Activated CD4-positive, alpha-beta T cell treated with anti-CD3 and anti-CD28 coated beads, Interleukin-2, amount 50 U/mL, for 1 hour (primary cell): ENCODE data around the gene MTUS2.

Experiments
- DNase-seq: peaks from one replicate; pipeline ENCODE4 v3.0.0-alpha.2; 2020

MTUS2 gene

DNA sequence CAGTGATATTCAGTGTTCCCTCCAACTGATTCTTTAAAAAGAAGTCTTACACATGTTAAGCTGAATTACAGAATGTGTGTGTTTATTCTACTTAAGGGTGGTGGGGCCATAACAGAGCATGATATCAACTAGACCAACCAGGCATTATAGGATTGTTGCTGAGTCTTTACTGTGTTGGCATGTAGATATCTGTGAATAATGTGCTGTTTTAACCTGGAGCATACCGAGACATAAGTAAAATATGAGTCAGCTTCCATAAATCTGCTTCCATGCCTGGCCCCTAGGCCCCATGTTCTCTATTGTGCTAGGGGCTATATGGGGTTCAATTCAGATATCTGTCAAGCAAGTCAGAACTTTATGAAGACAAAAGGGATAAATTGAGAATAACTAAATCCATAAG, 295.7 kb downstream of the MTUS2 start:
- no peak for DNase-seq

DNA sequence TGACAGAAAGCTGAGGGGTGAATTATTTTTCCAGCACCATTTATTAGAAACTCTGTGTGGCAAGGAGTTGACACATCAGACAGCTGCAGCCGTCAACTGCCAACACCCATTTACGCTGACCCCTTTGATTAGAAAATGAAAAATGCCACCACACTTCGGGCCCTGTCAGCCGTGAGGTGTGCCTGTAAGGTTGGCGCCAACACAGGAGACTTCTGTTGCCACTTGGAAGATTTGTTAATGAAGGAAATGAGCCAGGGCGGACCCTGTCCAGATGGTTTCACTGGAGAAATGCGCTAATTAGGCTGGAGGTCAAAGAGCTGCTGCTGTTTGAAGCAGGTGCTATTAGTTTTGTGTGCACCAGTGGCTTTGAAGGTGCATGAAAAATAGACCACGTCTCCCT, 297.5 kb downstream of the MTUS2 start:
- DNase-seq, result no peak

GRCh38 chr13:29118471-29118870, 298.3 kb downstream of the MTUS2 start:
- no peak for DNase-seq

GRCh38 chr13:29125191-29125933, 305.2 kb downstream of the MTUS2 start:
- DNase-seq, result no peak

- no peak for DNase-seq
Observed at GRCh38 chr13:29125934-29126424, 305.8 kb downstream of the MTUS2 start.

DNA sequence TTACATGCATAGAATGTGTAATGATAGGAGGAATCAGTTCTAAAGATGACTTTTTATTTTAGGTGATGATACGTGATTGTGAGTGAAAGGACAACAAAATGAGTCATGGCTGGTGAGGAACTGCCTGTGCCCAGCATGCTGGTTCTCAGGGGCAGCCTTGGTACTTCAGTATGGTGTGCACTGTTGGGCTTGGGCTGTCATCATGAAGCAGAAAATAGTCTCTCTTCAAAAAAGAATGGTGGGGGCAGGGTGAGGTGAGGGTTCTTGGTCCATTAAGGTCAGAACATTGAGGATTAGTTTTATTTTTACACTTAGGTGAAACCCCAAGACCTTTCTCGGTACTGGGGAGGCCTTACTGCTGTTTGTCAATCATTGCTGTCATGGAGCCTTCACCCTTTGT, 309.5 kb downstream of the MTUS2 start:
- DNase-seq, result no peak

DNA sequence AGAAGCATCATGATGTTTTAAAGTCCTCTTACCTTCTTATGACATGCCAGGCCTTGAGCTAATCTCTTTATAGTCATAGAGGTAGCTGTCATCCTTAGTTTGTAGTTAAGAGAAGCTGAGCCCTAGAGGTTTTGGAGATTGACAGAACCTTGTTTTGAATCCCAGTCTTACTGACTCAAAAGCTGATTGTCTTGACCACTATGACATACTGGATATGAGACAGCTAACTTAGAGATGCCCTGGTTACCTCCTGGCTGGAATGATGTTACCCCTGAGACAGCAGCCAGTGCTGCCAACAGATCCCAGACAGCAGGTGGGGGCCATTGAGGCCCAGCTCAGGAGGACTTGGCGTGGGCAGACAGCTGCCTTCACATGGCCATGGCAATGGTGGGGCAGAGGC, 311.0 kb downstream of the MTUS2 start:
- DNase-seq, result no peak

- no peak for DNase-seq
Observed at GRCh38 chr13:29131881-29132668, 311.9 kb downstream of the MTUS2 start.

DNA sequence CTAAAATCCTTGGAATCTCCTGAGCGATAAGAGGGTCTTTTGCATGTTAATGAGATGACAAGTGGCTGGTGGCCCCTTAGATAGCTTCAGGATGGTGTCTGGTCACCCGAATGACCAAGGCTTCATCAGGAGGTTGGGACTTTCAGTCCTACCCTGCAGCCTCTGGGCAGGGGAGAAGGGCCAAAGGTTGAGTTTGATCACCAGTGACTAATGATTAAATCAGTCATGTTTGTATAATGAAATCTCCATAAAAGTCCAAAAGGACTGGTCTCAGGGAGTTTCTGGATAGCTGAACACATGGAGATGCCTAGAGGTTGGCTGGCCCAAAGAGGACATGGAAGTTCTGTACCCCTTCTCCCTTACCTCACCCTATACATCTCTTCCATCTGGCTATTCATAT, 316.2 kb downstream of the MTUS2 start:
- DNase-seq, result no peak

- no peak for DNase-seq
Observed at GRCh38 chr13:29137016-29137415, 316.9 kb downstream of the MTUS2 start.

DNA sequence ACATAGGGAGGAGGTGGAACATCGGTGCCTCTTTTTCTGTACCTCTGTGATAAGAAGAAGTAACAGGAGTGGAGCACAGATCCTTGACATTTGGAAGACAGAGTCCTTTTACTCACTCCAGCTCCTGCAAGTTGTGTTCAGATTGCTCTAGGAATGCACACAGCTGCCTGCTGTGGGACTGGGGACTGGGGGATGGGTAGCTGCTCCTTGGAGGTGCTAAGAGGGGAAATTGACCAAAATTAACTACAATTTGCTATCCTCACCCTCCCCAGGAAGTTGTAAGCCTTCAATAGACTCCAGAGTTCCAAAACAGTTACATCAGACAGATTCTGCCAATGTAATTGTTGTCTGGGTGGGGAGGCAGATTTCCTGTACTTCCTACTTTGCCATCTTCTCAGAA, 317.9 kb downstream of the MTUS2 start:
- no peak for DNase-seq

DNA sequence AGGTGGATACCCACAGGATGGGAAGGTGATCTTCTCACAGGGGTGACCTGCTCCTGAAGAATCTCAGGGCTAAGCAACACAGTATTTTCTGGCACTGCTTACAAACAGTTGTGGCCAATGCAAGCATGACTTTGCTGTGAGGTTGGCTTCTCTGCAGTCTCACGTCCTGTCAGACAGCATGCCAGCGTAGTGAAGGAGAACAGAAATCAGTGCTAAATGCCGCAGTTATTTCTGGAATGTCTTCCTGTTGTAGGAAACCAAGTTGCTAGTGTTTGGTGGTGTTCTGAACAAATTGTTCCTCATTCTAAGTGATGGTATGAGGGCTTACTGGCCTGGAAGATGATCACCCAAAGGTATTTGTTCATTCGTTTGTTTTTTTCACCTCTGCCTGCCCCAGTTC, 320.1 kb downstream of the MTUS2 start:
- DNase-seq, result no peak

GRCh38 chr13:29143847-29144246, 323.7 kb downstream of the MTUS2 start:
- DNase-seq, result no peak

DNA sequence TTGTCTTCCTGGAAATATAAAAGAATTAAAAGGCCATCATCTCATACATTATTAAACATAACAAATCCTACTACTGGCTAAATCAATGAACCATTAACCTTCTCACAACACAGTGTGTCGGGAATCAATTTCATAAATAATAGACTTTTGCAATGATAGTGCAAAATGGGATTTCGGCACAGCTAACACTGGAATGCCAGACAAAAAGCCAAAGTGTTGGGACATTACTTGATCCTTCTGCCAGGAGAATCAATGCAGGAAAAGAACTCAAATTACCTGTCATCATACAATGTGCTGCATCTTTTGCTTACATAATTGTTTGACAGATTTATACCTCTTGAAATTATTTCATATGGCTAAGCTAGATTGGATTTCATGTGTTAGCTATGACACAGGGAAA, 334.3 kb downstream of the MTUS2 start:
- no peak for DNase-seq

DNA sequence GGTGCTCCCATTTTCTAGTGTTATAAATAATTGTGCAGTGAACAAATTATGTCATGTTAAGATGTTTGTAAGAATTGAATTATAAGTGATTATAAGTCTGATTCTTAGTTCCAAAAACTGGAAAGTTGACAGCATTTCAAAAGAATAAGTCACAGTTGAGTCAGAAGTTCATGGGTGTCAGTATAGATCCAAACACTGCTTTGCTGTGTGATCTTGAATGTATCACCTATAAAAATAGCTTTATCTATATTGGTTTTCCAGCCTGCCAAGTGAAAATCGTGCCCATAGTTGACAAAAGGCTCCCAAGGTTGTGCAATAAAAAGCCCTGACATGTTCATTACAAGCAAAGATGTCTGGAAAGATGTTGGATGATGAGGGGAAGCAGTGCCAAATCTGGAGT, 336.0 kb downstream of the MTUS2 start:
- no peak for DNase-seq

GRCh38 chr13:29159871-29160270, 339.7 kb downstream of the MTUS2 start:
- DNase-seq, result no peak

- no peak for DNase-seq
Observed at GRCh38 chr13:29160862-29161261, 340.7 kb downstream of the MTUS2 start.

- no peak for DNase-seq
Observed at GRCh38 chr13:29161676-29162075, 341.5 kb downstream of the MTUS2 start.

DNA sequence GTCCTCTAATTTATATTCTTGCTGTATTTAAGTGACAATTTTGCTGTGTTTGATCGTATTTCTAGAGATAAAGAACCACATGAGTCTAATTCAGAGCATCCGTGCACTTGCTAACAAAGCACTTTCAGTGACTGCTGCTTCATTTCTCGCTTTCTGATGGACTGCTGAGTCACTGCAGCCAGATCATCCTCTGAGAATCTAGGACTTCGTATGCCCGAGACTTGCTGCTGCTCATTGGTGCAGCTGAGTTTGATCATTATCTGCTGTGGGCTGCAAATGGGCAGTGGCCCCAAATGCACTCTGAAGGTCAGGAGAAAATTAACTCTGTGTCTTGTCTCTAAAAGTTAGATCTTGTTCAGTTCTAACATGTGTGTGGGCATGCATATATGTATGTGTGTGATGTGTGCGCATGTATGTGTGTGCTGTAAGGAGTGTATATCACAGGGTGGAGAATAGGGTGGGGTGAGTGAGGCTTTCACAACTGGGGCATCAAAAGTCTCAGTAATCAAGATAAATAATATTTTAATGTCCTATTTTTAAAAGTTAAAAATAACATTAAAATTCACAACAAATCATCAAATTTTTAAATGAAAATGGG, 342.6 kb downstream of the MTUS2 start:
- DNase-seq, result no peak

GRCh38 chr13:29164116-29164515, 344.0 kb downstream of the MTUS2 start:
- DNase-seq, result no peak

DNA sequence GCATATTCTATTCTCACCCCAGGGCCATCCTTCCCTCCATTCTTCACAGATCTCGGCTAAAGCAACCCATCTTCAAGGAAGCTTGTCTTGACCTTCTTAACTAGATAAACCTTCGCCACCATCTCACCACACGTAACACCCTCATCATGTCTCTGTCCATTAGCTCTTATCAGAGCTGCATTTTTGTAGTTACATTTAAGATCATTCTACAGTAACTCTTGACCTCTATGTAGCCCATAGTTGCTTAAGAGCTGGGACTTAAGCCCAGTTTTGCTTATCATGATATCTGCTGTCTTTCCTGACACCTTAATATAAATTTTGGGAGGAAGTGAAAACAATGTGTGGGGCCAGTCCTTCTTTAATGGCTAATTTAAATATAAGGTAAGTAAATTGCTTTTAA, 345.1 kb downstream of the MTUS2 start:
- no peak for DNase-seq

DNA sequence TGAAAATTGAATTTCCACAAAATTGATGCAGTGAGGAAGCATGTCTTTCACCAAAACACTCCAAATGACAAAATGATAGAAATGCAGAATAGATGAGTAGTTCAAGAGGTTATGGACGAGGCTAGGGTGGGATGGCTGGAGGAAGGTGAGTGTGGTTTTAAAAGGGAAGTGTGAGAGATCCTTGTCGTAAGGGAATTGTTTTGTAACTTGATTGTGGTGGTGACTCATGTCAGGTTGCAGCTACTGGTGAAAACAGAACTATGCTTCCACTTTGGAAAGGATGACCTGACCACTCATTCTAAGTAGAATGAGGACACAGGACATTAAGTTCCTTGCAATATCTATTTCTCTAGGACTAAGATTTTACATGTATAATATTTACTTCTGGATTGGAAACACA, 345.7 kb downstream of the MTUS2 start:
- DNase-seq, result no peak

- no peak for DNase-seq
Observed at GRCh38 chr13:29170436-29171082, 350.4 kb downstream of the MTUS2 start.
